Eye (tissue), 1 donor: Measurements from ENCODE around the gene HSPA8.
A peak's percentile ranks its signal among the peaks of the same experiment; 100 is the strongest.
"Not testable (repeated sequence)": the region's sequence is repeated elsewhere in the genome, so short reads cannot be mapped to it uniquely, and the experiment has no call there.

ENCODE experiments used
- DNase-seq: peaks from one replicate; pipeline ENCODE4 v3.0.0-alpha.2; 2015

HSPA8 gene

DNA sequence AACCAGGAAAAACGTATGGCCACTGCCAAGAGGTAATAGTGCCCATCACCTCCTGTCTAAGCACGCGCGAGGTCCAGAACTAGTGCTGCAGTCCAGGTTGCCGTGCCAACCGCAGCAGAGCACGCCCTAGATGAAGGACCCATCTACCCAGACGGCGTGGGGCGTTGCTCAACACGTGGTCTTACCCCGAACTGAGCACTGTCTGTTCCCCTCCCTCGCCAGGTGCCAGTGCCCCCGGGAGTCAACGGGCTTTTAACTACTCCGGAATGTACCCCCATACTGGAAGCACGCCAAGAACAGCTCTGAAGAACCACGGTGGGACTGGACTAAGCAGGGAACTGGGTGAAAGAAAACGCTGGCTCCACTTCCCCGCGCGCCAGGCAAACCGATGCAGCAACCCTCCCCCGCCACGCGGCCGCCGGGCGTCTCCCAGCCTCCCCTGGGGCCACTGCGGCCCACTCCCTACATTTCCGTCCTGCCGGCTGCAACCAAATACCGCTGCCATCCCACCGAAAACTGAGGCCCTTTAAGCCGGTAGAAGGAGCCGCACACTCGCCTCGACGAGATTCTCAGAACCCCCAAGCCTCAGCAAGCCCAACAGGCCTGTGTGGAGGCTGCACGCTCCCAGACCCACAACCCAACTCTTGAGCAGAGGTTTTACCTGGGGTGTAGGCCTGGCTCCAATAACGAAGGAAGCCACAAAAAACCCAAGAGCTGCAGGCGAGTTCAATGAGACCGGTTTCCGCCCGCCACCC is at the start of gene HSPA8:
Gene HSPA8, minus strand, starts transcription at position 734 of the 755 bp plus-strand sequence. CDS start 812 bp downstream, outside the sequence.
- DNase-seq, result no peak

DNA sequence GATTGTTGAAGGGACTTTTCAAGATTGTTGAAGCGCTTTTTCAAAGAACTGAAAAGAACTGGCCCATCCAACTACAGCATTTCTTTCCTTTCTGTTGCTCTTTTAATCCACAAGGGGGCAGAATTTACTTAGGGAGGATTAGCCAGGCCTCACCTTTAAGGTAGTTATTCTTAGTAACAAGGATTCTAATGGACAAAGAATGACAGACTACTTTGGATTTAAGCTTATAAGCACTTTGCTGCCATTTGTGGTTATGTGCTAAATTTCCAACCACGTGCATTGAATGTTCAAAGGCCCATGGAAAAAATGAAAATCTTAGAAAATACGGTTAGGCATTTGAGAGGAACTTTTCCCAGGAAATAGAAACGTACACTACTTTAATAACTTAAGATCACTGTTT is 49.5 kb upstream of the HSPA8 start:
- peak; percentile 71 for DNase-seq

DNA sequence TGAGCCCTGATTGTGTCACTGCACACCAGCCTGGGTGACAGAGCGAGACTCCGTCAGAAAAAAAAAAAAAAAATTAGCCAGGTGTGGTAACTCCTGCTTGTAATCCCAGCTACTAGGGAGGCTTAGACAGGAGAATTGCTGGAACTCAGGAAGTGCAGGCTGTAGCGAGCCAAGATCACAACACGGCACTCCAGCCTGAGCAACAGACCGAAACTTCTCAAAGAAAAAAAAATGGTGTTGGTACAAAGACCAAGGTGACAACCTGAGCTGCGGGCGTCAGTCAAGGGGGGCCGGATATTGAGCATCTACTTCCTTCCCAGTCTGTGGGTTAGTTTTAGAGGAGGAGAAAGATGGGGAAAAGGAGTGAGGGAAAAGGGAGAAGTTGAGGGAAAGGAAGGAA is 48.5 kb upstream of the HSPA8 start:
- no peak for DNase-seq

DNA sequence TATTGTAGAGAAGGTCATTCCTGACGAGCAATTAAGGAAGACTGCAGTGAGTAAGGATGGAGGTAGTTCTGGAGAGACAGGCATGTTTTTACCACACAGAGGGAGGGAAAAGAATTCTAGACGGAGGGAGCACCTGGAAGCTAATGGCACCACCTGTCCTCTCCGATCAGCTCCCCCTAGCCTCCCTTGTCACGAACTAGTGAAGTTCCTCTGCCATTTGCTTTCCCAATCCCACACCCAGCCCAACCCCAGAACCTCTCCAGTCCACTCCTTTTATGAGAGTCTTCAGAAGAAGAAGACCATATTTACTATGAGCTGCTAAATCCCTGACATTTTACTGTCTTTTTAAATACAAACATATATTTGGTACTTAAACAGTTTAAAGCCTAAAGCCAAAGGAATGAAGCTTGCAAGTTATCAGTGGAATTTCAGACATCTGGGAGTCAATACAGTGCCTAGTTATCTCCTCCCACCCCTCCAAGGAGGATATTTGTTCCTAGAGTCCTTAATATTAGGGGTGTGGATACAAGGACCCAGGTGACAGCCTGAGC is 46.1 kb upstream of the HSPA8 start:
- DNase-seq, result no peak

DNA sequence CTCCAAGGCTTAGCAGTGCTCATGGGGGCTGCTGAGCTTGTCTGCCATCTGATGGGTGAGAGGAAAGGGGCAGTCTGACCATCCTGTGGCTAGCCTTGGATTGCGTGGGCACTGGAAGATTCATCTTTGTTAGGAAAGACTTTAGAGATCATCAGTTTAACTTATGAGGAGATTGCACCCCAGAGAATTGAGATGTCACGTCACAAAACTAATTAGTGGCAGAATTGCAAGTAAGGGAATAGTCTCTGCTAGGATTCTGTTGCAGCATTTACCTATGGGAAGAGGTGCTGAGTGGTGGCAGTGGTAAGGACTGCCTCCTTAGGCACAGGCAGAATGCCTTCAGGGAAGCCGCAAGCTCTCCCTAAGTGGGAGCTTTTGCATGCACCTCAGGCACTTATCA is 42.8 kb upstream of the HSPA8 start:
- no peak for DNase-seq

DNA sequence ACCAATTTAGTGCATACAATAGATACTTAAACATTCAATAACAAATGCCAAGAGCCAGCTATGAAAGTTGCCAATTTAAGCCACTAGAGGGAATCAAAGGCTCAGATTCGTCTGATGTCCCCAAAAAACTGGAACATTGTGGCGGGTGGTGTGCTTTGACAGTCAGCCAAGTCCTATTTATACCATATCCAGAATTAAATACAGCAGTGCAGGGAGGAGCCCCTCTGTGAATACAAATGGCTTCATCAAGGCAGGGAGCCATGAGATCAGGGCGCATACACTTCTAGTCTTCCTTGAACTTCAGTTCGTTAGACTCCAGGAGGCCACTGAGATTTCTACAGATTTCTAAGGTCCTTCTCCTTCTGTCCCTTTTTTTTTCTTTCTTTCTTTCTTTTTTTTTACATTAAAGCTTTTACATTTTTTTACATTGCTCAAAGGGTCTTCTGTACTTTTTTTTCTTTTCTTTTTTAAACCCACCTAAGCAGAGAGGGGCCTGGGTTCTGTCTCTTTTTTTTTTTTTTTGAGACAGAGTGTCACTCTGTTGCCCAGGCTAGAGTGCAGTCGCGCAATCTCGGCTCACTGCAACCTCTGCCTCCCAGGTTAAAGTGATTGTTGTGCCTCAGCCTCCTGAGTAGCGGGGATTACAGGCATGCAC is 41.5 kb upstream of the HSPA8 start:
- peak; percentile 88 for DNase-seq

DNA sequence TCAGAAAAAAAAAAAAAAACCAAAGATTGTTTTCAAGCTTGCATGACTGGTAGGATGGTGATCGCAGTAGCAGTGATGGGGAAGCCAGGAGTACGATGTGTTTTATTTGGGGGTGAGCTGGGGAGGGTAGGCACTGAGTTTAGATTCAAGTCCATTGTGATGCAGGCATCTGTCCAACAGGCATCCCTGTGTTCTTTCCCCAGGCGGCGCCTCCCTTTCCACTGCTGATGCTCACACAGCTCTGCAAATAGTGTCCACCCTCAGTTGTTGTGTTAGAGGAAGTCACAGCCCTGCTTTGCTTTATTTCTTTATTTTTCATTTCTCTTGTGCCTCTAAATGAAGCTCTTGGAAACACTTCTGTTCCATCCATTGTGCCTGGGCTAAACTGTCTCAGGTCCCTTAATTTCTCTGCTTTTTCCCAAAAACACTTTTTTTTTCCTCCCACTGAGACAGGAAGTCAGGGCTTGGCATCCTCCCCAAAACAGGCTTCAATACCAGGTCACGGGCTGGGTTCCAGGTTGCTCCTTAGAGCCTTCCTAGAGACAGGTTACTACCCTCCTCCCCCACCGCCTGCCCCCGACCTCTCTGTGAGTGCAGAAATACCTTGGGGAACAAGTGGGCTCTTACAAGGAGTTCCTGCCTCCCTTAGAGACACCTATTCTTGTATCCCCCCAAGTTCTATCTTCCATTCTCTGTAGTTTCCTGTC is 38.6 kb upstream of the HSPA8 start:
- no peak for DNase-seq

DNA sequence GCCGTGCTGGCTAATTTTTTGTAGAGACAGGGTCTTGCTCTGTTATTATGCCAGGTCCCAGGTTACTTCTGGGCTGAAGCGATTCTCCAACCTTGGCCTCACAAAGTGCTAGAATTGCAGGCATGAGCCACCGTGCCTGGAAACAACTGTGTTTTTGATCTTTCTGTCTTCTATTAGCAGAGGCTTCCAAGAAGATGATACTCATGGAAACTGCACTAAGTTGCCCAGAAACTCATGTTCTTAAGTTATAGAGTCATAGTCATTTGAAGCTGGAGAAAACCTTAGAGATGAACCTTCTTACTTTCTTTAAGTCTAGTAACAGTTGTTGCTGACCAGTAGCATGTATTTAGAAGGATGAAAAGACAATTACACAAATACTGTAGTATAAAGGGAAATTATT is 37.1 kb upstream of the HSPA8 start:
- no peak for DNase-seq

DNA sequence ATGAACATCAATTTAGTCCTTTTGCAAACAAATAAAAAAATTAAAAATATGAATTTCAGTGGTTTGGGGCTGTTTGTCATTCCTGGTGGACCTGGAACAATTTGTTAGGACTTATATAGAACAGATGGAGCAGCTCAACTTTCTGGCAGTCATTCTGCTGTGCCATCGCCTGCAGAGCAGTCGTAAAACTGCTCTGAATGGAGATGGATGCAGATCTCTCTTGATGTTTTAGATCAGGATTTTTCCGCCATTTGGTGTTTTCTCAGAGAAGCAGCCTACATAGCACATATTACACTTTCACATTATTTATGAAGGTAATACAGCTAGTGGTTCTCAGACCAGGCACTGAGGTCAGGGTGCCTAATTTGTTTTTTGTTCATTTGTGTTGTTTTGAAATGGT is 31.8 kb upstream of the HSPA8 start:
- DNase-seq, result no peak

DNA sequence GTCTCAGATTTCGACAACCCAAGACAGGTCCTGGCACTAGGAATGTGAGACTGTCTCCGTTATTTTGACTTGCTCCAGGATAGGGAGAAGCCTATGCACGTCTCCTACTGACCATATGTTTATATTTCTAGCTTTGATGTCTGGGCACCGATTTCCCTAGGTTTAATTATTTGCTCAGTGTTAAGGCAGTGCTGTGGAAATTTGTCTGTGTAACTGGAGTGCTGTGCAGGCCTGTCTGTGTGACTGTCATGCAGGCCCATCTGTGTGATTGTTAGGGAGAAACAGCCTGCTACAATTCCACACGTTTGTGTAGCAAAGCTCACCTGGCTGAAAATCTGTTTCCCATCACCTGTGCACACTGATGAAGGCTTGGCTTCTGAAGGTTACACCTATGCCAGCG is 29.6 kb upstream of the HSPA8 start:
- DNase-seq, result no peak

DNA sequence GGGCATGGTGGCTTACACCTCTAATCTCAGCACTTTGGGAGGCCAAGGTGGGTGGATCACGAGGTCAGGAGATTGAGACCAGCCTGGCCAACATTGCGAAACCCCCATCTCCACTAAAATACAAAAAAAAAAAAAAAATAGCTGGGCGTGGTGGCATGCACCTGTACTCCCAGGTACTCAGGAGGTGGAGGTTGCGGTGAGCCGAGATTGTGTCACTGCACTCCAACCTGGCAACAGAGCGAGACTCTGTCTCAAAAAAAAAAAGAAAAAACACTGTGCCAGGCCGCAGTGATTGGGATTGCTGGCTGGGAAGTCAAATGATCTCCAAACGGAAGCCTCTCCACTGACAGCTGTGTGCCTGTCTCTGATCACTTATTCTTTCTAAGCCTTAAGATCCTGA is 28.2 kb upstream of the HSPA8 start:
- not testable (repeated sequence) for DNase-seq

DNA sequence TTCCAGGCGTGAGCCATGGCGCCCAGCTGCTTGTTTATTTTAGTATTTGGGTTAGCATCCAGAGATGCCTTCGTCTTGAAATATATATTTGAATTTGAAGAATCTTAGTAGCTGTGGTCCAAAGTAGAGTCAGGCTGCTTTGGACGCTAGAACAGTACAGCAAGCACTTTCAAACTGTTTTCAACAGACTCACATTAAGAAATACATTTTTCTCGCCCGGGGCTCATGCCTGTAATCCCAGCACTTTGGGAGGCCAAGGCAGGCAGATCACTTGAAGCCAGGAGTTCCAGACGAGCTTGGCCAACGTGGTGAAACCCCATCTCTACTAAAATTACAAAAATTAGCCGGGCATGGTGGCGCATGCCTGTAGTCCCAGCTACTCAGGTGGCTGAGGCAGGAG is 27.0 kb upstream of the HSPA8 start:
- not testable (repeated sequence) for DNase-seq

DNA sequence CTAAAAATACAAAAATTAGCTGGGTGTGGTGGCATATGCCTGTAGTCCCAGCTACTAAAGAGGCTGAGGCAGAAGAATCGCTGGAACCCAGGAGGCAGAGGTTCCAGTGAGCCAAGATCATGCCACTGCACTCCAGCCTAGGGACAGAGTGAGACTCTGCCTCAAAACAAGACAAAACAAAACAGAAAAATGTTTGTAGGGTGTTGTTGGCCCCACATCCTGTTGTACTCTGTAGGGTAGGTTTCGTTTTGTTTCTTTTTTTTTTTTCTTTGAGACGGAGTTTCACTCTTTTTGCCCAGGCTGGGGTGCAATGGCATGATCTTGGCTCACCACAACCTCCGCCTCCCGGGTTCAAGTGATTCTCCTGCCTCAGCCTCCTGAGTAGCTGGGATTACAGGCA is 25.7 kb upstream of the HSPA8 start:
- DNase-seq, result not testable (repeated sequence)

DNA sequence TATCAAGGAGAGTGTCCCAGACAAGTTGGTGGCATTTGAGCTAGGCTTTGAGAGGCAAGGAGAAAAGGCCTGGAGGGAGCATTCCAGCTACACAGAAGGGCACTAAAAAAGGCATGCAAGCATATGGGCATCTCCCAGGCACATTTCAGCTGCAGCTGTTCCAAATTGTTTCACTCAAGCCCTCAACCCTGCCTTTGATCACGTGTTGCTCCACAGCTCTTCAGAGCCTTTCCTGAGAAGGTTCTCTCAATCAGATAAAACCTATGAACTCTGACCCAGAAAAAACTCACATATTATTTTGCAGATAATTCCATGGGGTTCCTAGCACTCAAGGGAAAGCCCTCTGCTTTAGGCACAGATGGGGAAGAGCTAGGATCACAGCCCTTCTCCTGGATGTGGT is 24.4 kb upstream of the HSPA8 start:
- no peak for DNase-seq

DNA sequence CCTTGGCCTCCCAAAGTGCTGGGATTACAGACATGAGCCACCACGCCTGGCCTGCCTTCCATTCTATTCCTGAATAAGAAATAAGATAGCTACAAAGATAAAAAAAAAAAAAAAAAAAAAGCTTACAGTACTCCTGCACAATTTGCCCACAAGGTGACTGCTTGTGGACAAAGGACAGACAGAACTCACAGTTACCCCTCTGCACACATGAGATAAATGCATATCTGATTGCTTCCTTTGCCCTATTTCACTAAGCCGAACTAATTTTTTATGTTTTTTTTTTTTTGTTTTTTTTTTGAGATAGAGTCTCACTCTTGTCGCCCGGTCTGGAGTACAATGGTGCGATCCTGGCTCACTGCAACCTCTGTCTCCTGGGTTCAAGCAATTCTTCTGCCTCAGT is 23.6 kb upstream of the HSPA8 start:
- no peak for DNase-seq

DNA sequence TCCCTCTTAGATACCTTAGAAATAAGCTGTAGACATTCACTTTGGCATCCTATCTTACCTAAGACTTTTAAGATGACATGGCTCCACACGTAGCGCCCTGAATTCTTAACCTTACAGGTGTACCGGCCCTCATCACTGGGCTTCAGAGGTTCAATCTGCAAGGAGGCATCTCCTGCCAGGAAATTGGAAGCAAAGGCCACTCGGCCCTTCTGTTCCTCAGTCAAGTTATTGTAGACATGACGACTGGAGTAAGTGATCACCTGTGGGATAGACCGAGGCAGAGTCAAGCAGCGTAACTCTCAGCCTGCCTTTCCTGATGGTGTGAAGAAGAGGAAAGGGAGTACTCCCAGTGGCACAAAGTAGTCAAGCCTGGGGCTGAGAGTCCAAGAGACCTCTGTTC is 22.5 kb upstream of the HSPA8 start:
- no peak for DNase-seq

DNA sequence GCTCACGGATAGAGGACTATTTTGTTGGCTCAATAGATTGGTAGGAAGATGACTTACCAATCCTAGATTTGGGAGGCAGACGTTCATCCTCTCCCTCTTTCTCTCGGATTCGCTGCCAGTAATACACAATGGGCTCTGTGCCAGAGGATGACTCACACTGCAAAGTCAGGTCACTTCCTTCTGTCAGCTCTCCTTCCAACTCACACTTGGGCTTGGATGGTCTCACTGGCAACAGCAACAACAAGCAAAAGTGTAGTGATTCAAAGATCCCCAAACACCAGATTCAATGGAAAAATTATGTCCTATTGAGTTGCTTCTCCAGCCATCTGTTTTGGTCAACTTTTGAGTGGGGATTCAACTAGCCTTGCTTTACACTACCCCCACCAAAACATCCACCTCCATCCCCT is 21.7 kb upstream of the HSPA8 start:
- DNase-seq, result peak; percentile 64

DNA sequence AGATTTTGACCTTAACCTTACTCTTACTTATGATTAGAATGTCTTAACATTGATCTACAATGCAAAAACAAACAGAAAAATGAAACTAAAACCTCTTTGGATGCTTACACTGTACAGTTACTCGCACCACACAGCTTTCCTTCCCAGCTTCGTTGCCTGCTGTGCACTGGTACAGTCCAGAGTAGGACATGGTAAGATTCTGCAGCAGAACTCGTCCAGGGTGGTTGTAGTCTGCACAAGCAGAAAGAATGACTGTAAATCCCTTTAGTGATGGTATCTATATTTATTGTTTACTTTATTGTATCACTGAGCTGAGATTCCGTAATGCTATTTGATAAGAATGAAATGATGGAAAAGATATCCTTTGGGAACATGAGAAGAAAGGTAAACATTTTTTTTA is 21.0 kb upstream of the HSPA8 start:
- no peak for DNase-seq

DNA sequence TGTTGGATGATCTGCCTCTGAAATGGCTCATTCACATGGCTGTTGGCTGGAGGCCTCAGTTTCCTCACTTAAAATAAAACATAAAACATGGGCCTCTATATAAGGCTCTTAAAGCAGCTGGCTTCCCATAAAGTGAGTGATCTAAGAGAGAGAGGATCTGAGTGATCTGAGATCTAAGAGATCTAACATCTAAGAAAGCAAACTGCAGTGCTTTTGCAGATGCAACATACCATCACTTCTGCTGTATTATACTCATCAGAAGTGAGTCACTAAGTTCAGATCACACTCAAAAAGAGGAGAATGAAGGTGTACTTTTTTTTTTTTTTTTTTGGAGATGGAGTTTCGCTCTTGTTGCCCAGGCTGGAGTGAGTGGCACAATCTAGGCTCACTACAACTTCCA is 18.1 kb upstream of the HSPA8 start:
- DNase-seq, result no peak

DNA sequence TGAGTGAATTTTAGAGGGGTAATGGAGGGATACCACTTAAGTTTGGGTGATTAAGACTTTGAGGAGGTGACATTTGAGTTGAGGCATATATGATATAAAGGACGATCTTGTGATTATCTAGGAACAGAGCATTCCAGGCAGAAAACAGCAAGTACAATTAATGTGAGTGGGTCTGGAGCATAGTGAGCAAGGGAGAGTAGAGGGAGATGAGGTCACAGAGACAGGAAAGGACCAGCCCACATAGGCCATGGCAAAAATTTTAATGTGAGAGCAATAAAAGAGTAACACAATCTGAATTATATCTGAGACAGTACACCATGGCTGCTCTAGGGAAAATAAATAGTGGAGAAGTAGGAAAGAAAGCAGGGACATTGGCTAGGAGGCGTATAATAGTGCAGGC is 14.5 kb upstream of the HSPA8 start:
- DNase-seq, result no peak

DNA sequence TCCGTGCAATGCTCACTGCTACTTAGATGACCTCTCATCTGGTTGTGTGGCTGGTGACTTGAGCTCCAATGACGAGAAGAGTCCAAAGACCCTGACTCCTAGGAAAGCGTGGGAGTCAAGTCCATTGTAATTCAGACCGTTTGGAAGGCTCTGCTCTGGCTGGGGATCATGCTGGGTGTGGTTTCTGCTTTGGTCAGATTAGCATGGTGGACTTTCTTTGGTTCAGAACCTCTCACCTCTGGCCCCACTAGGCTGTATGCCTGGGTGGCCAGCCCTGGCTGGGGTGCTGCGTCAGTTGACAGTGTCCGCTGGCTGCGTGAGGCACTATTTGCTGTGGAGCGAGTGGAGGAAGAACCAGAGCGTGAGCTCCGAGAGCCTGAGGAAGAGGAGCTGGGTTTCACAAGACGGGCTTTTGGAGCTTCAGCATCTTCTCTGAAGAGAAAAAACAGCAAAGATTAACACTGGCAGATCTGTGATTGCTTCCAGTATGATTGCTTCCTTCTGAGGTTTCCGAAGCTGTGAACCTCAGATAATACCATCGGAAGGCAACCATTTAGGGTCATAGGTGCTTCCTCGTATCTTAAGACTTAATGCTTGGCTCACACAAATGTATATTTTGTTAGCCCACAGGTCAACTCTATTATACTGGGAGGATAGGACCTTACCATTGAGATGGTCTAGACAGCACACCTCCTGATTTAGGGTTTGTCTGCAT is 11.6 kb upstream of the HSPA8 start:
- DNase-seq, result no peak

DNA sequence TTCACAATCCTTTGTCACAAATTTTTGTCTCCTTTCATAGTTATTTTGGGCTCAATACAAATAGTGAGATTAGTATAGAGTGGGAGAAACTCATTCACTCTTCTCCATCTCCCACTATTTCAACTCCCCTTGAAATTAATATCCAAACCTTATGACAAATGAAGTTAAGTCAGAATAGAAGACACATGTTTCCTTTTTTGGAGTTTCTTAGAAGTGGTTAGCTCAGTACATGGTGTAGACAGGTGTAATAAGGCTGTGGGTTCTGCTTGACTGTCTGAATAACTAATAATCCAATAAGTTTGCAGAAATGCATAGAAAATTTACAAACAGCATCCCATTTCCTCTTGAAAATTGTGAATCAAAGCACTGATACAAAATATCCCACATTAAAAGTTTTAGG is 10.8 kb upstream of the HSPA8 start:
- DNase-seq, result no peak

DNA sequence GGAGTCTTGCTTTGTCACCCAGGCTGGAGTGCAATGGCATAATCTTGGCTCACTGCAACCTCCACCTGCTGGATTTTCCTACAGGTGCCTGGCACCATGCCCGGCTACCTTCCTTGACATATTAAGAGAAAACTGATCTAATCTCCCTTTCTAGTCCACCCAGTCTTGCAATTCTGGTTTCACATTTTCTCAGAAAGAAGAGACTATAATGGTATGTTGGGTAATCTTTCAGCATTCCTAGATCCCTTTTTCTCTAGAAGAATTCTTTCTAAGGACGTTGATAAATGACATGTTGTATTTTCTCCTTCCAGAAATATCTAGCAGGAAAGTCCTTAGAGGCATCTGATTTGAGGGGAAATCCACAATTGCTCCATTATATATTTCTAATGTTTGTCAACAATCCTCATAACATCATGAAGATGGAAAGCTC is 10.4 kb upstream of the HSPA8 start:
- DNase-seq, result no peak
